ENCODE data around the gene HRC. TPM values are rescaled to one million over a fixed set of nuclear protein-coding genes. Genes with fewer than 3 reads are reported as not detected.

HRC gene
- total and polyA plus RNA-seq, 2 donors (not counting 3 experiments of a cell fraction or from before 2014, with no cell fraction given), result not detected

DNA sequence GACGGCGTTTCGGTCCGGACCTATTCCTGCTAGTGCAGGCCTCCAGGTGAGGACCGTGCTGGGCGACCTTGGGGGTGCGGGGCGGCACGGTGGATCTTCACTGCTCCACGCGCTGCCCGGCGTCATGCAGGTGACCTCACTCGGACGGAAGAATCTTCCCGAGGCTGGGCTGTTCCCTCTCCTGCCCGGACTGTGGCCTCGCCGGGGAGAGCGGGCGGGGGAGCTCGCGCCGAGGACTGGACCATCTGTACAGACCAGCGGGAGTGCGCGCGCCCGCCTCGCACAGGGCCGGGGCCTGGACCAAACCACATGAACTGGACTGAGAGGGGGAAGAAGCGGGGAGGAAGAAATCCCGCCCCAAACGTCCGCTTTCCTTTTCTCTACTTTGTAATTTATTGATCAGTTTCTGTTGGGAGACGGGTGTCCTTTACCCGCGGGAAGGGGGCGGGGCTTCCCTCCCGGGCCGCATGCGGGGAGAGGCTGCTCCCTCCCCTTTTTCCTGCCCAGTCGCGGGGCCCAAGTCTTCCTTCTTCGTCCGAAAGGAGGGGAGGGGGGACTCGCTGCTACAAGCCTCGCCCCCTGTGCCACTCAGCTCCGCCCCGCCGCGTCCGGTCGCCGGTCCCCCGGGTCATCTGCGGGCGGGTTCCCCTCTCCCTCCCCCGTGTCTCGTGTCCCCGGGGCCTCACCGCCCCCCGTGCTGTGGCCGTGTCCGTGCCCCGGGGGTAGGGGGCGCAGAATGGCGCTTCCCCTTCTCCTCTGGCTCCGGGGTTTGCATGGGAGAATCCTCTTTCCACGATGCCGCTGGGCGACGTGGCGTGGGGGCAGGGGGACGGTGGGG, 4.9 kb downstream of the HRC start:
- peak overlapping the region; percentile 50 for H3K9ac ChIP-seq (replicated peaks; ENCODE audit: extremely low read depth, insufficient read depth, low read length)
- FAIRE-seq (no peak), DNase-seq (ENCODE audit: low read depth, low spot score) (peak; percentile 83)
- H3K27ac ChIP-seq (ENCODE audit: insufficient read depth, low read depth, low read length), result peak overlapping the region; percentile 42
- no TSS peak for BruUV-seq (replicated peaks)
- H3K79me2 ChIP-seq (ENCODE audit: control insufficient read depth, insufficient read depth, low read length), result no peaks in the 10 kb centered on the region
- intact Hi-C loops (cut with micrococcal nuclease) (loop anchor here (2.0 to 10.0 kb wide), 3 partner anchors 48 to 156 kb away; partner anchors contain the start of genes GYS1 and RUVBL2), dilution Hi-C loops (cut with MboI; ENCODE audit: extremely low pct_ligation_motif_present, low sequenced_read_pairs) (no loop called here)
- CTCF ChIA-PET, result interaction anchor here (0.9 to 4.1 kb wide), 10 partner anchors 11 to 75 kb away, joined by 3 to 56 read pairs (median 8); partner anchors contain the start of genes LIN7B and PPFIA3
- peak overlapping the region; percentile 95 for H3K4me2 ChIP-seq (ENCODE audit: insufficient read depth, low read length)
- no peaks in the 10 kb centered on the region for H3K9me3 ChIP-seq (replicated peaks; ENCODE audit: control insufficient read depth, insufficient read depth, low read length)
- POLR2A ChIA-PET, result interaction anchor here (0.6 to 0.7 kb wide), 2 partner anchors 32 to 399 kb away, joined by 3 to 4 read pairs; no protein-coding TSS in a partner anchor
- no peak for TF ChIP-seq MYC (IDR thresholded peaks at IDR 0.05; ENCODE audit: low read depth, low read length)
- TF ChIP-seq POLR2AphosphoS5 (IDR thresholded peaks at IDR 0.05; ENCODE audit: insufficient read depth, low read depth, low read length), result peak; percentile 30
- TF ChIP-seq, protein P1, sequence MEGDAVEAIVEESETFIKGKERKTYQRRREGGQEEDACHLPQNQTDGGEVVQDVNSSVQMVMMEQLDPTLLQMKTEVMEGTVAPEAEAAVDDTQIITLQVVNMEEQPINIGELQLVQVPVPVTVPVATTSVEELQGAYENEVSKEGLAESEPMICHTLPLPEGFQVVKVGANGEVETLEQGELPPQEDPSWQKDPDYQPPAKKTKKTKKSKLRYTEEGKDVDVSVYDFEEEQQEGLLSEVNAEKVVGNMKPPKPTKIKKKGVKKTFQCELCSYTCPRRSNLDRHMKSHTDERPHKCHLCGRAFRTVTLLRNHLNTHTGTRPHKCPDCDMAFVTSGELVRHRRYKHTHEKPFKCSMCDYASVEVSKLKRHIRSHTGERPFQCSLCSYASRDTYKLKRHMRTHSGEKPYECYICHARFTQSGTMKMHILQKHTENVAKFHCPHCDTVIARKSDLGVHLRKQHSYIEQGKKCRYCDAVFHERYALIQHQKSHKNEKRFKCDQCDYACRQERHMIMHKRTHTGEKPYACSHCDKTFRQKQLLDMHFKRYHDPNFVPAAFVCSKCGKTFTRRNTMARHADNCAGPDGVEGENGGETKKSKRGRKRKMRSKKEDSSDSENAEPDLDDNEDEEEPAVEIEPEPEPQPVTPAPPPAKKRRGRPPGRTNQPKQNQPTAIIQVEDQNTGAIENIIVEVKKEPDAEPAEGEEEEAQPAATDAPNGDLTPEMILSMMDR (IDR thresholded peaks at IDR 0.05; ENCODE audit: extremely low read depth in 1 of 2, insufficient read depth in 1 of 2, low read depth in 1 of 2, low read length in 2 of 2), result no peak
- peak; percentile 41 for TF ChIP-seq POLR2A (IDR thresholded peaks at IDR 0.05; ENCODE audit: low read depth, low read length)
- TF ChIP-seq, protein P2, sequence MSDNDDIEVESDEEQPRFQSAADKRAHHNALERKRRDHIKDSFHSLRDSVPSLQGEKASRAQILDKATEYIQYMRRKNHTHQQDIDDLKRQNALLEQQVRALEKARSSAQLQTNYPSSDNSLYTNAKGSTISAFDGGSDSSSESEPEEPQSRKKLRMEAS (IDR thresholded peaks at IDR 0.05; ENCODE audit: insufficient read depth, insufficient read length), result no peak
- peaks cover 28% of the 10 kb centered on the region for H3K4me1 ChIP-seq (ENCODE audit: control insufficient read depth, extremely low read depth, insufficient read depth, low read length)
- peaks cover 2 to 5% of the 10 kb centered on the region in 2 experiments for H3K27me3 ChIP-seq (ENCODE audit: control insufficient read depth in 2 of 2, insufficient read depth in 2 of 2, low read length in 2 of 2)
- peak overlapping the region; percentile 90 for H2AFZ ChIP-seq (ENCODE audit: low read depth, low read length)
- peak overlapping the region; percentile 31 to 73 (median 61) for H3K4me3 ChIP-seq (replicated peaks in 1 of 3; ENCODE audit: insufficient read depth in 1 of 3, low read depth in 1 of 3, low read length in 3 of 3)
- no peaks in the 10 kb centered on the region for H3K36me3 ChIP-seq (ENCODE audit: control insufficient read depth in 2 of 2, extremely low read depth in 1 of 2, insufficient read depth in 2 of 2, low read length in 2 of 2)
- H4K20me1 ChIP-seq (replicated peaks; ENCODE audit: control insufficient read depth, extremely low read depth, insufficient read depth, low read length), result no peaks in the 10 kb centered on the region
- H3K9me1 ChIP-seq (replicated peaks; ENCODE audit: control insufficient read depth, extremely low read depth, insufficient read depth, low read length), result no peaks in the 10 kb centered on the region

Data from endothelial cell of umbilical vein (primary cell).